HG03039 (cell line): ENCODE results near the gene HPGDS.
"Not testable (repeated sequence)": the region's sequence is repeated elsewhere in the genome, so short reads cannot be mapped to it uniquely, and the experiment has no call there.

Experiments used
- ATAC-seq: cut with Tn5 transposase; IDR thresholded peaks from one replicate; pipeline ENCODE4 v1.9.1; 2021; ENCODE audit warnings: mild to moderate bottlenecking, moderate library complexity; ENCODE audit not compliant: unreplicated experiment

Gene HPGDS

GRCh38 chr4:94332983-94333590, 9.5 kb downstream of the HPGDS start:
- no peak for ATAC-seq

GRCh38 chr4:94329933-94330332, 12.7 kb downstream of the HPGDS start:
- ATAC-seq = no peak

GRCh38 chr4:94325835-94326234, 16.8 kb downstream of the HPGDS start:
- no peak for ATAC-seq

- not testable (repeated sequence) for ATAC-seq
Measured at GRCh38 chr4:94319927-94320326, 22.7 kb downstream of the HPGDS start.

- ATAC-seq = no peak
Measured at GRCh38 chr4:94307231-94307871, 35.3 kb downstream of the HPGDS start.

GRCh38 chr4:94306713-94307112, 35.9 kb downstream of the HPGDS start:
- no peak for ATAC-seq

- no peak for ATAC-seq
Measured at GRCh38 chr4:94305466-94306225, 37.0 kb downstream of the HPGDS start.

- no peak for ATAC-seq
Measured at GRCh38 chr4:94304365-94304971, 38.2 kb downstream of the HPGDS start.

GRCh38 chr4:94302191-94302590, 40.4 kb downstream of the HPGDS start:
- no peak for ATAC-seq

- ATAC-seq = no peak
Measured at GRCh38 chr4:94298725-94299252, 43.8 kb downstream of the HPGDS start.

- not testable (repeated sequence) for ATAC-seq
Measured at GRCh38 chr4:94295473-94295872, 47.2 kb downstream of the HPGDS start.

GRCh38 chr4:94293981-94294380, 48.7 kb downstream of the HPGDS start:
- not testable (repeated sequence) for ATAC-seq

GRCh38 chr4:94290245-94290644, 52.4 kb downstream of the HPGDS start:
- ATAC-seq = no peak

GRCh38 chr4:94285666-94286065, 57.0 kb downstream of the HPGDS start:
- ATAC-seq = no peak

- no peak for ATAC-seq
Measured at GRCh38 chr4:94284889-94285288, 57.7 kb downstream of the HPGDS start.

GRCh38 chr4:94278781-94279180, 63.9 kb downstream of the HPGDS start:
- no peak for ATAC-seq

GRCh38 chr4:94277534-94277933, 65.1 kb downstream of the HPGDS start:
- no peak for ATAC-seq

GRCh38 chr4:94276204-94276603, 66.4 kb downstream of the HPGDS start:
- no peak for ATAC-seq

- no peak for ATAC-seq
Measured at GRCh38 chr4:94274912-94275311, 67.7 kb downstream of the HPGDS start.

GRCh38 chr4:94271248-94271647, 71.4 kb downstream of the HPGDS start:
- ATAC-seq = no peak

GRCh38 chr4:94267037-94267436, 75.6 kb downstream of the HPGDS start:
- ATAC-seq = no peak
